ENCODE results near the gene TMPRSS11D. TPM values are rescaled to one million over a fixed set of nuclear protein-coding genes. Genes with fewer than 3 reads are reported as not detected.

TMPRSS11D gene
- total and polyA plus RNA-seq, 11 donors: not detected

- DNase-seq: no peak
- Histone ChIP-seq H3K4me3 (no peak overlapping the region), H3K27ac (no peak overlapping the region), H3K9me3 (no peaks in the 10 kb centered on the region), H3K27me3 (no peaks in the 10 kb centered on the region), H3K4me1 (no peaks in the 10 kb centered on the region), H3K36me3 (no peaks in the 10 kb centered on the region)
- no peak for ATAC-seq
- intact Hi-C loops (cut with DNase I): no loop called here
- TF ChIP-seq POLR2A (IDR thresholded peaks at IDR 0.05) (no peak), CTCF (IDR thresholded peaks at IDR 0.05) (peak in 1 of 12 donors; percentile 8)
These were observed 34.6 kb upstream of the TMPRSS11D start for GRCh38 chr4:67918428-67918827.

GRCh38 chr4:67915400-67915966 is 31.7 kb upstream of the TMPRSS11D start:
- intact Hi-C loops (cut with DNase I): no loop called here
- Histone ChIP-seq H3K4me1 (no peaks in the 10 kb centered on the region), H3K27ac (no peak overlapping the region), H3K36me3 (no peaks in the 10 kb centered on the region), H3K9me3 (no peaks in the 10 kb centered on the region), H3K4me3 (no peak overlapping the region), H3K27me3 (no peaks in the 10 kb centered on the region)
- TF ChIP-seq POLR2A (IDR thresholded peaks at IDR 0.05) (no peak), CTCF (IDR thresholded peaks at IDR 0.05) (no peak)
- DNase-seq: no peak
- WGBS, 4 donors: 71 to 75% (median 72%) methylated on average over 5 of the region's 5 CpGs
- no peak for ATAC-seq

GRCh38 chr4:67912080-67912479 is 28.3 kb upstream of the TMPRSS11D start:
- Histone ChIP-seq H3K27ac (no peak overlapping the region), H3K27me3 (no peaks in the 10 kb centered on the region), H3K4me1 (no peaks in the 10 kb centered on the region), H3K9me3 (no peaks in the 10 kb centered on the region), H3K4me3 (no peak overlapping the region), H3K36me3 (no peaks in the 10 kb centered on the region)
- TF ChIP-seq POLR2A (IDR thresholded peaks at IDR 0.05): no peak
- TF ChIP-seq CTCF (IDR thresholded peaks at IDR 0.05): no peak
- ATAC-seq: no peak
- intact Hi-C loops (cut with DNase I): no loop called here
- WGBS, 4 donors: 72 to 82% (median 77%) methylated on average over 2 of the region's 2 CpGs
- no peak for DNase-seq

- no peaks in the 10 kb centered on the region for H3K27me3 ChIP-seq
These were observed 27.8 kb upstream of the TMPRSS11D start for GRCh38 chr4:67911638-67912037.

GRCh38 chr4:67911141-67911540 is 27.3 kb upstream of the TMPRSS11D start:
- TF ChIP-seq CTCF (IDR thresholded peaks at IDR 0.05) (no peak), POLR2A (IDR thresholded peaks at IDR 0.05) (no peak)
- Histone ChIP-seq H3K9me3 (peaks cover 0 to 5% (median 0%) of the 10 kb centered on the region in 12 donors), H3K27ac (no peak overlapping the region), H3K4me1 (no peaks in the 10 kb centered on the region), H3K36me3 (no peaks in the 10 kb centered on the region), H3K27me3 (no peaks in the 10 kb centered on the region), H3K4me3 (no peak overlapping the region)
- intact Hi-C loops (cut with DNase I): no loop called here
- DNase-seq: no peak
- ATAC-seq: no peak
- 41 to 58% (median 52%) methylated on average over 4 of the region's 4 CpGs for WGBS, 4 donors

More at GRCh38 chr4:67911638-67912037, 27.8 kb upstream of the TMPRSS11D start:
- no peak for ATAC-seq
- Histone ChIP-seq H3K9me3 (peaks cover 0 to under 1% (median 0%) of the 10 kb centered on the region in 12 donors), H3K27ac (no peak overlapping the region), H3K36me3 (no peaks in the 10 kb centered on the region), H3K4me3 (no peak overlapping the region), H3K4me1 (no peaks in the 10 kb centered on the region)
- WGBS, 4 donors: 72 to 79% (median 76%) methylated on average over 3 of the region's 3 CpGs
- intact Hi-C loops (cut with DNase I): no loop called here
- DNase-seq: no peak
- no peak for TF ChIP-seq POLR2A (IDR thresholded peaks at IDR 0.05)

Measured in heart left ventricle (tissue), 16 donors.